ENCODE data around the gene DMGDH. TPM values are rescaled to one million over a fixed set of nuclear protein-coding genes. Genes with fewer than 3 reads are reported as not detected.

DMGDH gene
- total and polyA plus RNA-seq, 2 donors (not counting 3 experiments of a cell fraction or from before 2014, with no cell fraction given) = 0.11 TPM; not detected in 1

- intact Hi-C loops (cut with micrococcal nuclease) = loop anchor here (5.0 kb wide), 2 partner anchors 214 to 234 kb away; partner anchors contain the start of gene JMY
- TF ChIP-seq GATA2 (IDR thresholded peaks at IDR 0.05; ENCODE audit: insufficient read depth, insufficient read length, low read depth, low read length) (no peak), FOS (IDR thresholded peaks at IDR 0.05; ENCODE audit: borderline replicate concordance, insufficient read depth, low read length) (no peak), POLR2AphosphoS5 (IDR thresholded peaks at IDR 0.05; ENCODE audit: insufficient read depth, low read depth, low read length) (no peak), MYC (IDR thresholded peaks at IDR 0.05; ENCODE audit: low read depth, low read length) (no peak), JUN (IDR thresholded peaks at IDR 0.05; ENCODE audit: borderline replicate concordance, insufficient read depth, insufficient read length, low read depth) (no peak), POLR2A (IDR thresholded peaks at IDR 0.05; ENCODE audit: low read depth, low read length) (no peak), MAX (IDR thresholded peaks at IDR 0.05; ENCODE audit: insufficient read depth, insufficient read length) (no peak), EZH2 (IDR thresholded peaks at IDR 0.05; ENCODE audit: borderline replicate concordance, low read depth, low read length, severe bottlenecking) (no peak)
- TF ChIP-seq, protein P1, sequence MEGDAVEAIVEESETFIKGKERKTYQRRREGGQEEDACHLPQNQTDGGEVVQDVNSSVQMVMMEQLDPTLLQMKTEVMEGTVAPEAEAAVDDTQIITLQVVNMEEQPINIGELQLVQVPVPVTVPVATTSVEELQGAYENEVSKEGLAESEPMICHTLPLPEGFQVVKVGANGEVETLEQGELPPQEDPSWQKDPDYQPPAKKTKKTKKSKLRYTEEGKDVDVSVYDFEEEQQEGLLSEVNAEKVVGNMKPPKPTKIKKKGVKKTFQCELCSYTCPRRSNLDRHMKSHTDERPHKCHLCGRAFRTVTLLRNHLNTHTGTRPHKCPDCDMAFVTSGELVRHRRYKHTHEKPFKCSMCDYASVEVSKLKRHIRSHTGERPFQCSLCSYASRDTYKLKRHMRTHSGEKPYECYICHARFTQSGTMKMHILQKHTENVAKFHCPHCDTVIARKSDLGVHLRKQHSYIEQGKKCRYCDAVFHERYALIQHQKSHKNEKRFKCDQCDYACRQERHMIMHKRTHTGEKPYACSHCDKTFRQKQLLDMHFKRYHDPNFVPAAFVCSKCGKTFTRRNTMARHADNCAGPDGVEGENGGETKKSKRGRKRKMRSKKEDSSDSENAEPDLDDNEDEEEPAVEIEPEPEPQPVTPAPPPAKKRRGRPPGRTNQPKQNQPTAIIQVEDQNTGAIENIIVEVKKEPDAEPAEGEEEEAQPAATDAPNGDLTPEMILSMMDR (IDR thresholded peaks at IDR 0.05; ENCODE audit: extremely low read depth in 1 of 2, insufficient read depth in 1 of 2, low read depth in 1 of 2, low read length in 2 of 2) = no peak
- no peak for FAIRE-seq
Observed at GRCh38 chr5:79023348-79023747, 46.1 kb downstream of the DMGDH start.

More at GRCh38 chr5:79023348-79023747, 46.1 kb downstream of the DMGDH start:
- H3K27ac ChIP-seq (ENCODE audit: insufficient read depth, low read depth, low read length) = no peak overlapping the region
- no peaks in the 10 kb centered on the region for H4K20me1 ChIP-seq (replicated peaks; ENCODE audit: control insufficient read depth, extremely low read depth, insufficient read depth, low read length)
- ChIA-PET CTCF (interaction anchor here (1.0 to 13.1 kb wide), 8 partner anchors 10 to 1061 kb away, joined by 3 to 726 read pairs (median 60); no protein-coding TSS in a partner anchor), POLR2A (no interaction called here)
- H3K9me1 ChIP-seq (replicated peaks; ENCODE audit: control insufficient read depth, extremely low read depth, insufficient read depth, low read length) = no peaks in the 10 kb centered on the region
- H3K9me3 ChIP-seq (replicated peaks; ENCODE audit: control insufficient read depth, insufficient read depth, low read length) = no peaks in the 10 kb centered on the region
- H3K79me2 ChIP-seq (ENCODE audit: control insufficient read depth, insufficient read depth, low read length) = no peaks in the 10 kb centered on the region
- H3K36me3 ChIP-seq (ENCODE audit: control insufficient read depth in 2 of 2, extremely low read depth in 1 of 2, insufficient read depth in 2 of 2, low read length in 2 of 2) = no peaks in the 10 kb centered on the region
- dilution Hi-C loops (cut with MboI; ENCODE audit: extremely low pct_ligation_motif_present, low sequenced_read_pairs) = no loop called here
- H3K27me3 ChIP-seq (ENCODE audit: control insufficient read depth in 2 of 2, insufficient read depth in 2 of 2, low read length in 2 of 2) = peaks cover 2 to 19% of the 10 kb centered on the region in 2 experiments
- no peak overlapping the region for H2AFZ ChIP-seq (ENCODE audit: low read depth, low read length)
- H3K4me1 ChIP-seq (ENCODE audit: control insufficient read depth, extremely low read depth, insufficient read depth, low read length) = peaks cover 16% of the 10 kb centered on the region
- H3K4me2 ChIP-seq (ENCODE audit: insufficient read depth, low read length) = no peak overlapping the region
- H3K4me3 ChIP-seq (replicated peaks in 1 of 3; ENCODE audit: insufficient read depth in 1 of 3, low read depth in 1 of 3, low read length in 3 of 3) = no peak overlapping the region
- no peak overlapping the region for H3K9ac ChIP-seq (replicated peaks; ENCODE audit: extremely low read depth, insufficient read depth, low read length)
- no TSS peak for BruUV-seq (replicated peaks)
- DNase-seq (ENCODE audit: low read depth, low spot score) = no peak
